Colonic mucosa (tissue), 4 donors: Measurements from ENCODE around the gene RPUSD2. TPM values are rescaled to one million over a fixed set of nuclear protein-coding genes. Genes with fewer than 3 reads are reported as not detected.

Experiments
- DNase-seq: peaks from one replicate; pipeline ENCODE4 v3.0.0-alpha.2; 2020
- H3K27ac ChIP-seq: fragments of 200-600 bp; one replicate; pipeline ENCODE4 v1.8.0; 2021
- H3K27me3 ChIP-seq: fragments of 200-600 bp; one replicate; pipeline ENCODE4 v1.8.0; 2021
- H3K36me3 ChIP-seq: fragments of 200-600 bp; one replicate; pipeline ENCODE4 v1.8.0; 2021
- H3K4me1 ChIP-seq: fragments of 200-600 bp; one replicate; pipeline ENCODE4 v1.8.0; 2021; ENCODE audit warnings: mild to moderate bottlenecking
- H3K4me3 ChIP-seq: fragments of 200-600 bp; one replicate; pipeline ENCODE4 v1.8.0; 2021
- H3K9ac ChIP-seq, 2 donors: one replicate each; pipeline ENCODE4 v1.7.0; 2013; ENCODE audit warnings: control low read depth in 2 of 2, low read depth in 2 of 2, low read length in 2 of 2
- H3K9me3 ChIP-seq: fragments of 200-600 bp; one replicate; pipeline ENCODE4 v1.8.0; 2021
- intact Hi-C: fragments of 100-400 bp; cut with DNase I; formaldehyde crosslinking; loops from one replicate; pipeline ENCODE4 v1.14.1; 2022
- total RNA-seq, 2 donors: library from RNA; stranded (reverse); fragmentation: NEBNext Ultra II Directional in 1 of 2; extraction: Animal tissue kit (Norgen Biotek cat#: 25700) in 1 of 2; gene quantifications; one replicate each; pipeline ENCODE4 v1.2.1, GENCODE V29; 2021
- TF ChIP-seq, protein P1 (sequence below): fragments of 200-600 bp; IDR thresholded peaks from one replicate; pipeline ENCODE4 v1.8.0; 2022; ENCODE audit warnings: antibody characterized with exemption, mild to moderate bottlenecking
- donor health status: healthy.
- donor health status: DM: no; HTN: no; CAD: no.
- donor health status: DM: no; HTN: no; CAD: no.

Gene RPUSD2
- total RNA-seq, 2 donors from 2014 or later, result 11.0 to 17.0 TPM

DNA sequence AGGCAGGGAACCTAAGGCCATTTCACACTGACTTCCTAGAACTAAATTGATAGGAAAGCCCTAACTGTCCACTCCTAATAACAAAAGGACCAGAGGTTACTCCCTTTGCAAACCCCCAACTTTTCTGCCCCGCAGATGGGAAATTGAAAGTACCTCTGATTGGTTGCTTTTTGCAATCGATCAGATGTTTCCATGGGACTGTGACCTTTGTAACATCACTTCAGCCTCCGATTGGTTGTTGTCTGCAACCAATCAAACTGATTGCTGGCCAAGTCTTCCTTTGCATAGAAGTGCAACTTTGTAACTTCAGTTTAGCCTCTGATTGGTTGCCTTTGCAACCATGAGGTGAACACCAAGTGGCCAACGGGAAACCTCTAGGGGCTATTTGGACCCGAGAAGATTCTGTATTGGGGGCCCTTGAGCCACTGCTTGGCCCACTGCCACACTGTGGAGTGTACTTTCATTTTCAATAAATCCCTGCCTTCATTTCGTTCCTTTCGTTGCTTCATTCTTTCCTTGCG is 13.7 kb downstream of the RPUSD2 start:
- DNase-seq, result no peak
- Histone ChIP-seq H3K36me3 (no peaks in the 10 kb centered on the region), H3K9me3 (no peaks in the 10 kb centered on the region), H3K27ac (no peak overlapping the region), H3K4me1 (no peaks in the 10 kb centered on the region), H3K4me3 (peak overlapping the region; percentile 20), H3K27me3 (no peaks in the 10 kb centered on the region), H3K9ac (no peak overlapping the region)
- TF ChIP-seq, protein P1, sequence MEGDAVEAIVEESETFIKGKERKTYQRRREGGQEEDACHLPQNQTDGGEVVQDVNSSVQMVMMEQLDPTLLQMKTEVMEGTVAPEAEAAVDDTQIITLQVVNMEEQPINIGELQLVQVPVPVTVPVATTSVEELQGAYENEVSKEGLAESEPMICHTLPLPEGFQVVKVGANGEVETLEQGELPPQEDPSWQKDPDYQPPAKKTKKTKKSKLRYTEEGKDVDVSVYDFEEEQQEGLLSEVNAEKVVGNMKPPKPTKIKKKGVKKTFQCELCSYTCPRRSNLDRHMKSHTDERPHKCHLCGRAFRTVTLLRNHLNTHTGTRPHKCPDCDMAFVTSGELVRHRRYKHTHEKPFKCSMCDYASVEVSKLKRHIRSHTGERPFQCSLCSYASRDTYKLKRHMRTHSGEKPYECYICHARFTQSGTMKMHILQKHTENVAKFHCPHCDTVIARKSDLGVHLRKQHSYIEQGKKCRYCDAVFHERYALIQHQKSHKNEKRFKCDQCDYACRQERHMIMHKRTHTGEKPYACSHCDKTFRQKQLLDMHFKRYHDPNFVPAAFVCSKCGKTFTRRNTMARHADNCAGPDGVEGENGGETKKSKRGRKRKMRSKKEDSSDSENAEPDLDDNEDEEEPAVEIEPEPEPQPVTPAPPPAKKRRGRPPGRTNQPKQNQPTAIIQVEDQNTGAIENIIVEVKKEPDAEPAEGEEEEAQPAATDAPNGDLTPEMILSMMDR, result no peak
- intact Hi-C loops, result no loop called here

DNA sequence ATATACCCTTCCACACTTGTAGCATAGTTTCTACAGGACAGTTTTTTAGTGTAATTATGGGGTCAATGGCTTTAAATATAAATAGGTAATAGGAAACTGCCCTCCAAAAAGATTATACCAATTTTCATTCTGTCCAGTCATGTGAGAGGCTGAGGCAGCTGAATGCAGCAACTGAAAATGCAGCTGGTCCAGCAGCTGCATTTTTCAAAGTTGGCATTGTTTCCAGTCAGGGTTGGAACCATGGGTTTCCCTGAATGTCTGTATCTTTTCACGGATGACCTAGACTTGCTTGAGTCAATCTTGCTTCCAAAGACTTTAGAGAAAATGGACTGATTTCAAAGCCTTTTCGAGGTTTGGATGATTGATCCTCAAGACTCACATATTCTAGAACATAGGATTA is 15.1 kb downstream of the RPUSD2 start:
- no peak for DNase-seq
- H3K27ac ChIP-seq, result no peak overlapping the region
- no peaks in the 10 kb centered on the region for H3K36me3 ChIP-seq
- intact Hi-C loops, result no loop called here
- no peak overlapping the region for H3K9ac ChIP-seq
- H3K27me3 ChIP-seq, result no peaks in the 10 kb centered on the region
- no peaks in the 10 kb centered on the region for H3K4me1 ChIP-seq
- no peaks in the 10 kb centered on the region for H3K9me3 ChIP-seq
- TF ChIP-seq, protein P1, result no peak
- H3K4me3 ChIP-seq, result no peak overlapping the region

DNA sequence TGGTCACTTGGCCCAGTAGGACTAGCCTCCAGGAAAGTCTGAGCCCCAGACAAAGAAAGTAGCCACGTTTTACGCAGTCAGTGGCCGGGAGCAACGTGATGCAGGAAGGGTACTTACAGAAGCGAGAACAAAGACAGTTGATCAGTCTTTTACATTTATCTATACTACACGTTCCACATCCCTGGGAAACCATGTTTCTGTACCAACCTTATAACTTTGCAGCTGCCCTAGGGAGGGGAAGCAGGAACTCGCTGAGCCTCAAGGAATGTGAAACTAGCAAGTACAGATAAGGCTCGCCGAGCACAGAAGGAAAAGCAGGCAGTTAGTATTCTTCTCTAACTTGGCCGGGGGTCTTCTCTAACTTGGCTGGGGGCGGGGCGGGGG is 21.6 kb downstream of the RPUSD2 start:
- Histone ChIP-seq H3K27ac (no peak overlapping the region), H3K9me3 (no peaks in the 10 kb centered on the region), H3K36me3 (no peaks in the 10 kb centered on the region), H3K9ac (no peak overlapping the region), H3K27me3 (no peaks in the 10 kb centered on the region), H3K4me1 (no peaks in the 10 kb centered on the region), H3K4me3 (no peak overlapping the region)
- intact Hi-C loops, result no loop called here
- TF ChIP-seq, protein P1, result no peak
- DNase-seq, result no peak

DNA sequence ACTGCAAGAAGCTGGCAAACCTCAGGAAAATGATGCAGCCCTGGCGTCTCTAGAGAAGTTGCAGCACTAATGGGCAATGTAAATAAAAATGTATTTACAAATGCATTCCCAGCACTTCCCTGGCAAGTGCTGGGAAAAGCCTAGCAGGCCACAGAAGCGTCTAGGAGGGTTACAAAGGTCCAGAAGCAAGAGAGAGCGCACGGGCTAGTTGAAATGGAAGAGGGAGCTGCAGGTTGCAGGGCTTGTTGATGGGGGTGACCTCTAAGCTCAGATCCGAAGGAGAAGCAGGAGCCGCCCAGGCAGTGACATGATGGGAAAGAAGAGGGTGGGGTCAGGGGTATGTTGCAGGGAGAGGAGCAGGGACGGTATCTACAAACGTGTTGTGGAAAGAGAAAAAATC is 22.3 kb downstream of the RPUSD2 start:
- Histone ChIP-seq H3K36me3 (no peaks in the 10 kb centered on the region), H3K27me3 (no peaks in the 10 kb centered on the region), H3K9ac (no peak overlapping the region), H3K4me1 (no peaks in the 10 kb centered on the region), H3K27ac (no peak overlapping the region), H3K9me3 (no peaks in the 10 kb centered on the region), H3K4me3 (no peak overlapping the region)
- intact Hi-C loops, result no loop called here
- TF ChIP-seq, protein P1, result no peak
- peak; percentile 32 for DNase-seq

DNA sequence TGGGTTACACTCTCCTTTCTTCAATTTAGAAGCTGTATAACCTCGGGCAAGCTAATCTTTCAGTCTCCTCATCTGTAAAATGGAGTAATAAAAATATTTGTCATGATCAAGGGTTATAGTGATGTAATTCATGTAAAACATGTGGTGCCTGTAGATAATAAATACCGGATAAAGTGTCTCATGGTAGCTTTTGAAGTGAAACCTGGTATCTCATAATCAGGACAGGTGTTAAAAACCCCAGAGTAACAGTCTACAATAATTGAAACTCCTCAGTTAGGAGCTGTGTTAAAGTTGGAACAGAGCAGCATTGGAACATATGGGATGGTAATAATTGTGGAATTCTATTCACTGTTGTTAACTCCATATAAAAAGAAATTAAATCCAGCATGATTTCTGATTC is 24.1 kb downstream of the RPUSD2 start:
- Histone ChIP-seq H3K36me3 (no peaks in the 10 kb centered on the region), H3K9ac (no peak overlapping the region), H3K9me3 (no peaks in the 10 kb centered on the region), H3K4me1 (no peaks in the 10 kb centered on the region), H3K4me3 (no peak overlapping the region), H3K27ac (no peak overlapping the region), H3K27me3 (no peaks in the 10 kb centered on the region)
- TF ChIP-seq, protein P1, result no peak
- intact Hi-C loops, result no loop called here
- DNase-seq, result no peak
